GM12878 (cell line): Measurements from ENCODE around the gene RAB25. TPM values are rescaled to one million over a fixed set of nuclear protein-coding genes. Genes with fewer than 3 reads are reported as not detected.

Experiments used
- ATAC-seq: fragments of 200-7000 bp; cut with Tn5 transposase; 3 replicates; pipeline ENCODE4 v1.9.1; 2020; ENCODE audit warnings: mild to moderate bottlenecking, moderate library complexity
- BruUV-seq: library from RNA; stranded (reverse); fragments of 400-500 nt; replicated peaks from 2 replicates; lab custom pipeline; 2021; lab: Mats Ljungman, UMichigan
- CTCF ChIA-PET: fragments of 300-600 bp; sonication (Branson Sonifier 250); formaldehyde crosslinking; extraction: SDS; loops from one replicate; lab custom pipeline; 2021; ENCODE audit warnings: inconsistent platforms; lab: Yijun Ruan, JAX
- POLR2A ChIA-PET: fragments of 350-600 bp; formaldehyde crosslinking; extraction: SDS; loops from one replicate; lab custom pipeline; 2021; ENCODE audit warnings: inconsistent platforms; lab: Charles Lee
- RAD21 ChIA-PET: fragments of 300-600 bp; sonication (Branson Sonifier 250); formaldehyde crosslinking; loops from one replicate; lab custom pipeline; 2023; ENCODE audit warnings: antibody characterized with exemption; ENCODE audit not compliant: unreplicated experiment; lab: Charles Lee
- SMC1A ChIA-PET: fragments of 300-600 bp; sonication (Branson Sonifier 250); formaldehyde crosslinking; loops from one replicate; lab custom pipeline; 2023; ENCODE audit not compliant: unreplicated experiment, uncharacterized antibody; lab: Charles Lee
- DNase-seq: peaks from one replicate; pipeline ENCODE4 v3.0.0-alpha.2; 2011; ENCODE audit warnings: low read depth, low spot score
- FAIRE-seq: peaks from 3 replicates; lab custom pipeline; 2011; peaks lifted over from hg19 to GRCh38; lab: Jason Lieb, UNC
- H2AFZ ChIP-seq: 2 replicates; pipeline ENCODE4 v1.6.0; 2011; ENCODE audit warnings: low read depth, low read length, control low read depth; ENCODE audit not compliant: control insufficient read depth
- H3K27ac ChIP-seq: 2 replicates; pipeline ENCODE4 v1.5.1; 2011; ENCODE audit warnings: control low read depth; ENCODE audit not compliant: control insufficient read depth, insufficient read depth
- H3K27me3 ChIP-seq, 2 experiments: replicated peaks in 1 of 2; 2 replicates each; pipeline versions ENCODE4 v1.6.0 to v1.6.1; 2011; ENCODE audit warnings: low read length in 1 of 2; ENCODE audit not compliant: control insufficient read depth in 2 of 2, insufficient read depth in 2 of 2
- H3K36me3 ChIP-seq, 2 experiments: 2 replicates each; pipeline ENCODE4 v1.5.1; 2011; ENCODE audit warnings: low read length in 1 of 2; ENCODE audit not compliant: control insufficient read depth in 2 of 2, insufficient read depth in 2 of 2
- H3K4me1 ChIP-seq: 2 replicates; pipeline ENCODE4 v1.6.1; 2011; ENCODE audit warnings: mild to moderate bottlenecking, low read length, moderate library complexity, mixed read lengths; ENCODE audit not compliant: control insufficient read depth, insufficient read depth
- H3K4me2 ChIP-seq: 2 replicates; pipeline ENCODE4 v1.6.0; 2011; ENCODE audit warnings: control low read depth; ENCODE audit not compliant: control insufficient read depth, insufficient read depth
- H3K4me3 ChIP-seq: fragments of 200-600 bp; sonication (generic); 2 replicates; pipeline ENCODE4 v1.5.1; 2016
- H3K79me2 ChIP-seq: 2 replicates; pipeline ENCODE4 v1.6.0; 2011; ENCODE audit warnings: low read length; ENCODE audit not compliant: control insufficient read depth, insufficient read depth
- H3K9ac ChIP-seq: 2 replicates; pipeline ENCODE4 v1.8.0; 2011; ENCODE audit warnings: low read length, control low read depth, mixed read lengths; ENCODE audit not compliant: control insufficient read depth, insufficient read depth
- H3K9me3 ChIP-seq: replicated peaks from 3 replicates; pipeline ENCODE4 v1.5.1; 2011; ENCODE audit warnings: mild to moderate bottlenecking, low read length; ENCODE audit not compliant: control insufficient read depth, insufficient read depth
- H4K20me1 ChIP-seq: 2 replicates; pipeline ENCODE4 v1.6.0; 2011; ENCODE audit not compliant: control insufficient read depth, insufficient read depth
- CHD4 ChIP-seq: fragments of 200-600 bp; sonication (generic); IDR thresholded peaks from 2 replicates; pipeline ENCODE4 v1.6.1; 2016; ENCODE audit warnings: mild to moderate bottlenecking
- TCF7 ChIP-seq: IDR thresholded peaks from 2 replicates; pipeline ENCODE4 v1.6.1; 2014; ENCODE audit warnings: antibody characterized with exemption, borderline replicate concordance
- YBX1 ChIP-seq: fragments of 450-650 bp; IDR thresholded peaks from 2 replicates; pipeline ENCODE4 v1.6.1; 2016; ENCODE audit warnings: antibody characterized with exemption
- WGBS: methylation state at CpG from one replicate; pipeline ENCODE4 v1.1.6; 2016; ENCODE audit warnings: low lambda C conversion rate; ENCODE audit not compliant: insufficient replicate concordance, insufficient coverage; ENCODE audit errors: missing lambda C conversion rate; 5-methylcytosine and 5-hydroxymethylcytosine counted together
- in situ Hi-C: fragments of 300-500 bp; cut with MboI; formaldehyde crosslinking; loops from 9 replicates; pipeline ENCODE4 v1.14.3; 2018; ENCODE audit warnings: mixed read lengths
- intact Hi-C: fragments of 100-400 bp; cut with micrococcal nuclease; formaldehyde crosslinking; loops from one replicate; pipeline ENCODE4 v1.14.2; 2022; ENCODE audit not compliant: unreplicated experiment
- polyA plus RNA-seq, 11 experiments: library from polyadenylated mRNA; depleted of rRNA in 4 of 11; unstranded in 6 of 11; stranded (reverse) in 5 of 11; fragments of >200 nt; fragmentation: Nextera tagmentation in 4 of 11; fragmentation: Illumina TruSeq in 1 of 11; extraction: Ambion mirVana in 4 of 11; extraction: Trizol in 1 of 11; gene quantifications; 1 replicate in 1 of 11; 2 replicates in 10 of 11; pipeline versions ENCODE4 v1.2.1 to v1.2.3, GENCODE V29; 2011 to 2016; ENCODE audit warnings: inconsistent platforms in 2 of 11, missing spikeins in 2 of 11, low read depth in 1 of 11
- total RNA-seq, 4 experiments: library from RNA; depleted of rRNA in 3 of 4; stranded (reverse); fragments of >200 nt in 3 of 4; fragmentation: Illumina TruSeq in 1 of 4; extraction: Trizol in 1 of 4; gene quantifications; 2 replicates each; pipeline versions ENCODE4 v1.2.1 to v1.2.3, GENCODE V29; 2013 to 2021
- TF ChIP-seq, protein P1 (sequence below): fragments of 450-650 bp; IDR thresholded peaks from 2 replicates; pipeline ENCODE4 v1.6.1; 2017; ENCODE audit warnings: low read depth, mild to moderate bottlenecking, moderate library complexity
- TF ChIP-seq, protein P2 (sequence below): fragments of 450-650 bp; IDR thresholded peaks from 2 replicates; pipeline ENCODE4 v1.6.1; 2017; ENCODE audit warnings: mild to moderate bottlenecking

RAB25 gene
- total and polyA plus RNA-seq, 10 of the 15 experiments (the other 5 are each of a cell fraction or from before 2014, with no cell fraction given) = 0.16 to 0.36 (median 0.22) TPM; not detected in 7

DNA sequence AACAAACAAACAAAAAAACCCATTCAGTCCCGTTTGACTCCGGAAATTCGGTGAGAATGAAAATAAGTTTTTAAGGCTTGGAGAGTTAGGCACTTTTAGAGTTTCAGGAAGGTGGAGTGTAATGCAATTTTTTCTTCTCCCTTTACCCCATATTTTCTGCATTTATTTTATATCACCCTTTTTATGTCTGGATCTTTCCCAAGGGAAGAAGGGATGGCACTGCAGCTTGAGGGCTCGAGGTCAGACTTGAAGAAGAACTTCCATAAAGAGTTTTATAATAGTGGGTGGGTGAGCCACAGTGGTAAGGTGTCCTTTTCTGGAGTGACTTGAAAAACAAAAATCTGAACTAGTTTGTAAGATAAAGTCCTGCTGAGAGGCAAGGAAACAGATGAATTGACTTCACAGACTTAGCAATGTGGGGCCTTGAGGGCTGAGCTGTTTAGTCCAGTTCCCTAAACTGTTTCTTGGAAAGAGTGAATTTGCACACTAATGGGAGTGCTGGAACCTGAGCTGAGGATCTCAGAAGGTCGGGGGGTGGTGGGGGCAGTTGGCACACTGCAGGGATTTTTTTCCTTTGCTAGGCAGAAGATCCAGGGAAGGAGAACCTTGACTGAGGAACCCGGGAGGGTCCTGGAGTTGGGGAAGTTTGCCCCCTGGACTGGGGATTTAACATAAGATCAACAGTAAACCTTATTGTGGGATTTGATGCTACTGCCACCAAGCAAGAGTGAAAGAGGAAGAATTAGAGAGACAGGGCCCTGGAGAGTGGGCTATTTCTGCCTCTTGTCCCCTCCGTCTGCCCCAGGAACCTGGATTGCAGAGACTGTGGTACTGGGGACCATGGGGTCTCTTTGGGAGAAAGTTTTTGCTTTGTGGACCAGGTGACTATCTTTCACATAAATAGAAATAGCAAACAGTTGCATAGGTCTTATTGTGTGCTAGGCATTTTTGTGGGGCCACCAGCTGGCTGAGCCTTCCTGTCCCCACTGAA, 23.1 kb downstream of the RAB25 start (continued):
- TF ChIP-seq TCF7 (no peak), CHD4 (no peak)
- TF ChIP-seq, protein P1, sequence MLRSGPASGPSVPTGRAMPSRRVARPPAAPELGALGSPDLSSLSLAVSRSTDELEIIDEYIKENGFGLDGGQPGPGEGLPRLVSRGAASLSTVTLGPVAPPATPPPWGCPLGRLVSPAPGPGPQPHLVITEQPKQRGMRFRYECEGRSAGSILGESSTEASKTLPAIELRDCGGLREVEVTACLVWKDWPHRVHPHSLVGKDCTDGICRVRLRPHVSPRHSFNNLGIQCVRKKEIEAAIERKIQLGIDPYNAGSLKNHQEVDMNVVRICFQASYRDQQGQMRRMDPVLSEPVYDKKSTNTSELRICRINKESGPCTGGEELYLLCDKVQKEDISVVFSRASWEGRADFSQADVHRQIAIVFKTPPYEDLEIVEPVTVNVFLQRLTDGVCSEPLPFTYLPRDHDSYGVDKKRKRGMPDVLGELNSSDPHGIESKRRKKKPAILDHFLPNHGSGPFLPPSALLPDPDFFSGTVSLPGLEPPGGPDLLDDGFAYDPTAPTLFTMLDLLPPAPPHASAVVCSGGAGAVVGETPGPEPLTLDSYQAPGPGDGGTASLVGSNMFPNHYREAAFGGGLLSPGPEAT = no peak
- TF ChIP-seq, protein P2, sequence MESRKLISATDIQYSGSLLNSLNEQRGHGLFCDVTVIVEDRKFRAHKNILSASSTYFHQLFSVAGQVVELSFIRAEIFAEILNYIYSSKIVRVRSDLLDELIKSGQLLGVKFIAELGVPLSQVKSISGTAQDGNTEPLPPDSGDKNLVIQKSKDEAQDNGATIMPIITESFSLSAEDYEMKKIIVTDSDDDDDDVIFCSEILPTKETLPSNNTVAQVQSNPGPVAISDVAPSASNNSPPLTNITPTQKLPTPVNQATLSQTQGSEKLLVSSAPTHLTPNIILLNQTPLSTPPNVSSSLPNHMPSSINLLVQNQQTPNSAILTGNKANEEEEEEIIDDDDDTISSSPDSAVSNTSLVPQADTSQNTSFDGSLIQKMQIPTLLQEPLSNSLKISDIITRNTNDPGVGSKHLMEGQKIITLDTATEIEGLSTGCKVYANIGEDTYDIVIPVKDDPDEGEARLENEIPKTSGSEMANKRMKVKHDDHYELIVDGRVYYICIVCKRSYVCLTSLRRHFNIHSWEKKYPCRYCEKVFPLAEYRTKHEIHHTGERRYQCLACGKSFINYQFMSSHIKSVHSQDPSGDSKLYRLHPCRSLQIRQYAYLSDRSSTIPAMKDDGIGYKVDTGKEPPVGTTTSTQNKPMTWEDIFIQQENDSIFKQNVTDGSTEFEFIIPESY = no peak
- TF ChIP-seq, all 136 proteins: peak for 0

DNA sequence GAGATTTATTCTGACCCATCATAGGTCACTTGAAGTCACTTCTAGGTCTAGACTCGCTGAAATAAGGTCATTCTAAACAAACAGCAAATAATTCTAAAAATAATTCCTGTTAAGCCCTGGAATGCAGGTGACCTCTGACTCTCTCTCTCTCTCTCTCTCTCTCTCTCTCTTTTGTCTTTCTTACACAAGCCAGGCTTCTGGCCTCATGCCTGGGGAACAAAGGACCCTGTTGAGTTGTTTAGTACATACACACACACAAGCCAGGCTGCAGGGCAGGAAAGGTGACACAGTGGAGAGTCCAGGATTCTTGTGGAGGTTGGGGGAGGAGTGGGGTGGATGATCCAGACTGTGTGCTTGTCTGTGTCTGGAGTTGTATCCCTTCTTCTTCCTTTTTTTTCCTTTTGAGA, 25.3 kb downstream of the RAB25 start:
- H2AFZ ChIP-seq = no peak overlapping the region
- 0% methylated on average over 1 of the region's 1 CpG for WGBS
- ChIA-PET POLR2A (no interaction called here), SMC1A (no interaction called here), CTCF (interaction anchor here (3.1 kb wide), 1 partner anchor 43 kb away, joined by 13 read pairs; no protein-coding TSS in a partner anchor), RAD21 (no interaction called here)
- H3K9me3 ChIP-seq = no peaks in the 10 kb centered on the region
- intact Hi-C loops = no loop called here
- no peak overlapping the region for H3K4me3 ChIP-seq
- H3K4me2 ChIP-seq = no peak overlapping the region
- H3K4me1 ChIP-seq = no peaks in the 10 kb centered on the region
- no peak overlapping the region for H3K27ac ChIP-seq
- H3K79me2 ChIP-seq = no peaks in the 10 kb centered on the region
- H3K9ac ChIP-seq = no peak overlapping the region
- no peaks in the 10 kb centered on the region for H4K20me1 ChIP-seq
- FAIRE-seq = no peak
- H3K27me3 ChIP-seq = peaks cover 0 to 2% of the 10 kb centered on the region in 2 experiments; a peak in 1 of 4 replicates
- no peaks in the 10 kb centered on the region for H3K36me3 ChIP-seq
- ATAC-seq = no peak
- TF ChIP-seq, protein P1 = no peak
- TF ChIP-seq YBX1 = no peak
- TF ChIP-seq, all 136 proteins: peak for 0
- in situ Hi-C loops = no loop called here
- BruUV-seq = no TSS peak
- no peak for DNase-seq
